Iris pigment epithelial cell (primary cell): ENCODE data around the gene MACC1.

Experiments used
- DNase-seq: peaks from one replicate; pipeline ENCODE4 v3.0.0-alpha.2; 2011; ENCODE audit warnings: low read depth

MACC1 gene

GRCh38 chr7:20229646-20230500 lies 12.7 kb upstream of the MACC1 start:
- DNase-seq, result peak; percentile 86

- DNase-seq, result no peak
Observed at GRCh38 chr7:20229081-20229480, 11.9 kb upstream of the MACC1 start.

GRCh38 chr7:20228654-20229053 lies 11.5 kb upstream of the MACC1 start:
- no peak for DNase-seq

- no peak for DNase-seq
Observed at GRCh38 chr7:20227291-20227795, 10.2 kb upstream of the MACC1 start.

GRCh38 chr7:20226860-20227259 lies 9.7 kb upstream of the MACC1 start:
- no peak for DNase-seq

- DNase-seq, result no peak
Observed at GRCh38 chr7:20225384-20225783, 8.2 kb upstream of the MACC1 start.

- DNase-seq, result no peak
Observed at GRCh38 chr7:20224025-20224424, 6.8 kb upstream of the MACC1 start.

- DNase-seq, result no peak
Observed at GRCh38 chr7:20223356-20223755, 6.2 kb upstream of the MACC1 start.

GRCh38 chr7:20222219-20222828 lies 5.1 kb upstream of the MACC1 start:
- DNase-seq, result no peak

GRCh38 chr7:20220921-20221547 lies 3.9 kb upstream of the MACC1 start:
- DNase-seq, result peak; percentile 94

GRCh38 chr7:20220293-20220761 lies 3.1 kb upstream of the MACC1 start:
- no peak for DNase-seq

- DNase-seq, result peak; percentile 94
Observed at GRCh38 chr7:20219446-20220292, 2.5 kb upstream of the MACC1 start.

GRCh38 chr7:20219062-20219445 lies 1.9 kb upstream of the MACC1 start:
- no peak for DNase-seq

GRCh38 chr7:20218279-20218678 lies 1.1 kb upstream of the MACC1 start:
- DNase-seq, result no peak

GRCh38 chr7:20216406-20217036 lies 663 bp downstream of the MACC1 start:
- DNase-seq, result no peak

- DNase-seq, result no peak
Observed at GRCh38 chr7:20214921-20215669, 2.1 kb downstream of the MACC1 start.

GRCh38 chr7:20214132-20214531 lies 3.1 kb downstream of the MACC1 start:
- no peak for DNase-seq

GRCh38 chr7:20213378-20213777 lies 3.8 kb downstream of the MACC1 start:
- no peak for DNase-seq

GRCh38 chr7:20211376-20211775 lies 5.8 kb downstream of the MACC1 start:
- no peak for DNase-seq

GRCh38 chr7:20208651-20209307 lies 8.4 kb downstream of the MACC1 start:
- DNase-seq, result no peak
